Fibroblast of skin of left quadriceps (primary cell): ENCODE results near the gene CCDC102A.
A peak's percentile ranks its signal among the peaks of the same experiment; 100 is the strongest.
"Not testable (repeated sequence)": the region's sequence is repeated elsewhere in the genome, so short reads cannot be mapped to it uniquely, and the experiment has no call there.

Experiments used
- DNase-seq, 2 experiments: peaks; one replicate each; pipeline ENCODE4 v3.0.0-alpha.2; 2013; ENCODE audit warnings: low read depth in 2 of 2

The CCDC102A gene

GRCh38 chr16:57536306-57537193, at the start of gene CCDC102A:
Gene CCDC102A, minus strand, starts transcription at chr16:57536571. Its CDS starts 7,394 bp downstream, at chr16:57529177.
- DNase-seq = peak in 1 of 2 experiments; percentile 31

GRCh38 chr16:57585051-57585687, 48.8 kb upstream of the CCDC102A start:
- no peak for DNase-seq

- DNase-seq = no peak
Measured at GRCh38 chr16:57579361-57579665, 42.9 kb upstream of the CCDC102A start.

- no peak for DNase-seq
Measured at GRCh38 chr16:57578521-57579360, 42.4 kb upstream of the CCDC102A start.

GRCh38 chr16:57577691-57578224, 41.4 kb upstream of the CCDC102A start:
- no peak for DNase-seq

- no peak for DNase-seq
Measured at GRCh38 chr16:57577214-57577613, 40.8 kb upstream of the CCDC102A start.

- DNase-seq = peak in 1 of 2 experiments; percentile 24
Measured at GRCh38 chr16:57576429-57576870, 40.1 kb upstream of the CCDC102A start.

GRCh38 chr16:57575468-57576277, 39.3 kb upstream of the CCDC102A start:
- DNase-seq = no peak

GRCh38 chr16:57574646-57575467, 38.5 kb upstream of the CCDC102A start:
- no peak for DNase-seq

- no peak for DNase-seq
Measured at GRCh38 chr16:57574086-57574485, 37.7 kb upstream of the CCDC102A start.

GRCh38 chr16:57572978-57573728, 36.8 kb upstream of the CCDC102A start:
- no peak for DNase-seq

- DNase-seq = no peak
Measured at GRCh38 chr16:57571098-57571497, 34.7 kb upstream of the CCDC102A start.

GRCh38 chr16:57570301-57571070, 34.1 kb upstream of the CCDC102A start:
- no peak for DNase-seq

- DNase-seq = no peak
Measured at GRCh38 chr16:57569306-57569946, 33.1 kb upstream of the CCDC102A start.

GRCh38 chr16:57568772-57569171, 32.4 kb upstream of the CCDC102A start:
- not testable (repeated sequence) for DNase-seq

GRCh38 chr16:57568173-57568678, 31.9 kb upstream of the CCDC102A start:
- no peak for DNase-seq

- DNase-seq = no peak
Measured at GRCh38 chr16:57567691-57568090, 31.3 kb upstream of the CCDC102A start.

- no peak for DNase-seq
Measured at GRCh38 chr16:57566436-57566835, 30.1 kb upstream of the CCDC102A start.
